ENCODE data around the gene FMOD.

FMOD gene

GRCh38 chr1:203351037-203351625, at the start of gene FMOD:
TSS of gene FMOD (minus strand) at chr1:203351122. CDS start at chr1:203348270, 2,852 bp downstream.
- peak; percentile 83 for DNase-seq

- no peak for DNase-seq
Measured at GRCh38 chr1:203396595-203397194, 45.8 kb upstream of the FMOD start.

GRCh38 chr1:203395751-203396150, 44.8 kb upstream of the FMOD start:
- no peak for DNase-seq

GRCh38 chr1:203390298-203390697, 39.4 kb upstream of the FMOD start:
- DNase-seq: no peak

GRCh38 chr1:203388683-203389082, 37.8 kb upstream of the FMOD start:
- DNase-seq: no peak

- no peak for DNase-seq
Measured at GRCh38 chr1:203382026-203382425, 31.1 kb upstream of the FMOD start.

GRCh38 chr1:203381151-203381751, 30.3 kb upstream of the FMOD start:
- no peak for DNase-seq

- no peak for DNase-seq
Measured at GRCh38 chr1:203380420-203381150, 29.7 kb upstream of the FMOD start.

GRCh38 chr1:203379825-203380224, 28.9 kb upstream of the FMOD start:
- no peak for DNase-seq

GRCh38 chr1:203378556-203379245, 27.8 kb upstream of the FMOD start:
- DNase-seq: no peak

- no peak for DNase-seq
Measured at GRCh38 chr1:203373991-203374390, 23.1 kb upstream of the FMOD start.

- DNase-seq: no peak
Measured at GRCh38 chr1:203373002-203373401, 22.1 kb upstream of the FMOD start.

GRCh38 chr1:203371288-203371687, 20.4 kb upstream of the FMOD start:
- no peak for DNase-seq

- no peak for DNase-seq
Measured at GRCh38 chr1:203369666-203370065, 18.7 kb upstream of the FMOD start.

GRCh38 chr1:203368624-203369451, 17.9 kb upstream of the FMOD start:
- no peak for DNase-seq

- DNase-seq: peak; percentile 64
Measured at GRCh38 chr1:203367057-203367456, 16.1 kb upstream of the FMOD start.

GRCh38 chr1:203366476-203366875, 15.6 kb upstream of the FMOD start:
- no peak for DNase-seq

GRCh38 chr1:203364806-203365205, 13.9 kb upstream of the FMOD start:
- DNase-seq: no peak

GRCh38 chr1:203364094-203364801, 13.3 kb upstream of the FMOD start:
- DNase-seq: no peak

GRCh38 chr1:203362720-203363025, 11.8 kb upstream of the FMOD start:
- DNase-seq: no peak

GRCh38 chr1:203361945-203362719, 11.2 kb upstream of the FMOD start:
- DNase-seq: no peak
